UCSD-AML1 (cell line): ENCODE measurements around the gene TOX3.

Experiments
- DNase-seq: peaks from one replicate; lab custom pipeline; 2025; ENCODE audit not compliant: unreplicated experiment; lab: John Stamatoyannopoulos, UW

TOX3 gene

GRCh38 chr16:52408191-52408845 lies 138.6 kb downstream of the TOX3 start:
- DNase-seq, result no peak

- no peak for DNase-seq
Measured at GRCh38 chr16:52407778-52408177, 139.2 kb downstream of the TOX3 start.

GRCh38 chr16:52405441-52405840 lies 141.5 kb downstream of the TOX3 start:
- no peak for DNase-seq

- DNase-seq, result no peak
Measured at GRCh38 chr16:52404546-52404945, 142.4 kb downstream of the TOX3 start.

GRCh38 chr16:52399116-52399515 lies 147.8 kb downstream of the TOX3 start:
- no peak for DNase-seq

GRCh38 chr16:52398491-52398960 lies 148.4 kb downstream of the TOX3 start:
- DNase-seq, result no peak

- DNase-seq, result no peak
Measured at GRCh38 chr16:52398021-52398420, 148.9 kb downstream of the TOX3 start.

- DNase-seq, result no peak
Measured at GRCh38 chr16:52393448-52393847, 153.5 kb downstream of the TOX3 start.

- DNase-seq, result no peak
Measured at GRCh38 chr16:52389045-52389444, 157.9 kb downstream of the TOX3 start.
